ENCODE data around the gene VWA5B2.

The VWA5B2 gene

GRCh38 chr3:184229394-184230080, at the start of gene VWA5B2:
VWA5B2 (plus strand) TSS chr3:184229585; CDS start chr3:184230529, 944 bp downstream.
- peak; percentile 66 for DNase-seq (ENCODE audit: low read depth)

DNA sequence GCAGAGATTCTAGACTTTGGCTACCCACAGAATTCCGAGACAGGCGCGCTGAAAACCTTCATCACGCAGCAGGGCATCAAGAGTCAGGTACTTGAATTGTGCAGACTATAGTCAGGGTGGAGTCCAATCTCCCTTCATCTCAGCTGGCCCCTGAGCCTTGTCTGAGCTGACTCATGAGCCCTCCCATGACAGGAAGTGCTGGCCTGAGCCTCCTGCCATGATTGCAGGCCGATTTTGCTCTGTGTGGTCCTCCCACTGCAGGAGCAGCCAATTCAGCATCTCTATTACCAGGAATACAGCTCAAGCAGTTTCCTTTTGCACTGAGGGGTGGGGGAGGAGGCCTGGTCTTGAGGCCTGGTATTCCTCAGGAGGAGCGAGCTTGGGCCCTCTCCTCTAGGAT, 49.2 kb upstream of the VWA5B2 start:
- DNase-seq (ENCODE audit: low read depth) = no peak

GRCh38 chr3:184181596-184181995, 47.8 kb upstream of the VWA5B2 start:
- DNase-seq (ENCODE audit: low read depth) = no peak

- no peak for DNase-seq (ENCODE audit: low read depth)
Measured at GRCh38 chr3:184183679-184184078, 45.7 kb upstream of the VWA5B2 start.

DNA sequence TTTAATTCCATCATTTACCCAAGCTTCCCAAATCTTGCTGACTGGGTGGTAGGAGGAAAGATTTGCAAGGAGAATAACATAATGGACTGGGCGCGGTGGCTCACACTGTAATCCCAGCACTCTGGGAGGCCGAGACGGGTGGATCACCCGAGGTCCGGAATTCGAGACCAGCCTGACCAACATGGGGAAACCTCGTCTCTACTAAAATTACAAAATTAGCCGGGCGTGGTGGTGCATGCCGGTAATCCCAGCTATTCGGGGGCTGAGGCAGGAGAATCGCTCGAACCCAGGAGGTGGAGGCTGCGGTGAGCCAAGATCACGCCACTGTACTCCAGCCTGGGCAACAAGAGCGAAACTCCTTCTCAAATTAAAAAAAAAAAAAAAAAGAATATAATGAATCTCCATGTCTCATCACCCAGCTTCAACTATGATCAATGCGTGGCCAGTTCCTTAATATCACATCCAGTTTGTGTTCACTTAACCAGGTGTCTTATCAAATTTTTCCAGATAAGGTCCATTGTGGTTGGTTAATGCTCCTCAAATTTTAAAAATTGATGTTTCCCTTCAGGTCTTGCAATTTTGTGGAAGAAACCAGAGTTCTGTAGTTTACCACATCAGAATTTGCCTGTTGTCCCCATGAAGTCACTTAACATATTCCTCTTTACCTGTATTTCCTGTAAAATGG, 44.7 kb upstream of the VWA5B2 start:
- no peak for DNase-seq (ENCODE audit: low read depth)

DNA sequence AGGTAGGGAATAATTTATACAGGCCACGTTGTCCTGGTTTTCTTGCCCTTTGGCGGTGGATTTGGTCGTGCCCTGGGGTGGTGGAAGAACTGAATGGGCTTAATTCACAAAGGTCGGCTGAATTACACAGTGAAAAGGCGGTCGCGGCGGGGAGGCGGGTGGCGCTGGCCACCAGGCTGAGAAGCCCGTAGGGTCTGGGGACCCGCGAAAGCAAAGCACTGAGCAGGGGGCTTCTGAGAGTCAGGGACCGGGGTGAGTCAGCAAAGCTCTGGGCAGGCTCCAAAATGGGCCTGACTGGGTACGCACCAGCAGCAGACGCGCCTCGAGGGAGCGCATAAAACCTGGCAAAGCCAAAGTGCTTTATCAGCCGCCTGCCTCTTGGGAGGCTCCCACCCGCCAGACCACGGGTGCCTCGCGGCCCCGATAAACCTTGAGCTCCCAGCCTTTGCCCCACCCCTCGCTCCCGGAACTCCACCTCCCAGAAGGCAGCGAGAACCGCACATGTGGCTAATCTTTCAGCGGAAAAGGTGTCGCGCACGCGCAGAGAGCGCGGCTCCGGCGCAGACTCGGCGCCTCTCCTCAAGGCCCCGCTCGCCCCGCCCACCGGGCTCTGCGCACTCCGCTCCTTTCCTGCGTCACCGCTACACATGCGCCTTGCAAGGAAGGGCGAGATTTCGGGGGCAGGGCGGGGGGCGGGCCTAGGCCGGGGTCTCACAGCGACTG, 43.8 kb upstream of the VWA5B2 start:
- DNase-seq (ENCODE audit: low read depth) = peak; percentile 100

GRCh38 chr3:184186184-184186901, 43.0 kb upstream of the VWA5B2 start, which contains the start of gene ABCF3:
ABCF3 (plus strand) TSS chr3:184186199; CDS start chr3:184186208, 9 bp downstream.
- DNase-seq (ENCODE audit: low read depth) = no peak

GRCh38 chr3:184186902-184187207, 42.5 kb upstream of the VWA5B2 start:
- DNase-seq (ENCODE audit: low read depth) = no peak

DNA sequence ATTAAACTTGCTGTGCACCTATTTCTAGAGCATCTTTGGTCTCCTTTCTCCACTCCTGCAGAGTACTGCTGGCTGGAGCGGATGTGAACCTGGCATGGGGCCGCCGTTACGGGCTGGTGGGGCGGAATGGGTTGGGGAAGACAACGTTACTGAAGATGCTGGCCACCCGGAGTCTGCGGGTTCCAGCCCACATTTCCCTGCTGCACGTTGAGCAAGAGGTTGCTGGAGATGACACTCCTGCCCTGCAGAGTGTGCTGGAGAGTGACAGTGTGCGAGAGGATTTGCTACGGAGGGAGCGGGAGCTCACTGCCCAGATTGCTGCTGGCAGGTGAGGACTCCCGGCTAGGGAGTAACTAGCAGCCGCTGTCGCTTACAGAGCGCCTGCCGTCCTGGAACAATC, 41.3 kb upstream of the VWA5B2 start:
- no peak for DNase-seq (ENCODE audit: low read depth)

GRCh38 chr3:184189421-184189820, 40.0 kb upstream of the VWA5B2 start:
- no peak for DNase-seq (ENCODE audit: low read depth)

- DNase-seq (ENCODE audit: low read depth) = no peak
Measured at GRCh38 chr3:184192889-184193288, 36.5 kb upstream of the VWA5B2 start.

DNA sequence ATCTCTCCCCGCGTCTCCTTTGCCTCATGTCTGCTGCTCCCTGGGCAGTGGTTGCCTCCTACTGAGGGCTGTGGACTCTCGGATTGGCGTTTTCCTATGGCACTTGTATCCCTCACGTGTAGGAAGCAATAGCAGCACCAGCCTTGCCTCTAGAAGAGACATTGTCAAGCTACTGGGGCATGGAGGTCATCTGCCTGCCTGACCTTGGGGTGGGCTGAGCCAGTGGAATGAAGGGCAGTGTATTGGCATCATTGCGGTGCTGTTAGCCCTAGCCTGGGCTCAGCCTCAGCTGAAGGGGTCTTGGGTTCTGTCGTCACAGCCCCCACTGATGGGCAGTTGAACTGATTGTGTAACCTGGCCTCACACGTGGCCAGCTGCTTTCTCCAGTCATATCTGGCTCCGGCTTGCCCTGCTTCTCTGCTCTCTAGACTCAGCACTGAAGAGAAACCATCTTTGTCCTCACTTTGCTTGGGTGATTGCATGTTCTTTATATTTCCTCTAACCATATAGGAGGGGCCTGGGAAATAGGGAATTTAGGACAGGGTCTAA, 35.3 kb upstream of the VWA5B2 start:
- no peak for DNase-seq (ENCODE audit: low read depth)

DNA sequence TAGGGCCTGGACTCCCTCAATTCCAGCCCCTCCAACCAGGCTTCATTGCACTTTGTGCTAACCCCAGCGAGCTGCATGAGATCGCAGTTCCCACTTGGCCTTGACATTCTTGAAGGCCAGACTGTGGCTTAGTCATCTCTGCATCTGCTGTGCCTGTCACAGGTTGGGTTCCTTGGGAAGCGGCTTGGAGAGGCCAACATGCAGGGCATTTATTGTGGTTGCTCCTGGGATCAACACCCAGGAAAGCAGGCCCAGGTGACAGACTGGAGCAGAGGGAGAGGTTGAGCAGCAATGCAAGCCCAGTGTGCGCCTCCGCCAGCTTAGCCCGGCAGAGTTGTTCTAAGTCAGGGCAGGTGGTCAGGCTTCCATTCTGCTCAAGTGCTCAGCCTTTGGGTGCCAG, 32.8 kb upstream of the VWA5B2 start:
- no peak for DNase-seq (ENCODE audit: low read depth)

DNA sequence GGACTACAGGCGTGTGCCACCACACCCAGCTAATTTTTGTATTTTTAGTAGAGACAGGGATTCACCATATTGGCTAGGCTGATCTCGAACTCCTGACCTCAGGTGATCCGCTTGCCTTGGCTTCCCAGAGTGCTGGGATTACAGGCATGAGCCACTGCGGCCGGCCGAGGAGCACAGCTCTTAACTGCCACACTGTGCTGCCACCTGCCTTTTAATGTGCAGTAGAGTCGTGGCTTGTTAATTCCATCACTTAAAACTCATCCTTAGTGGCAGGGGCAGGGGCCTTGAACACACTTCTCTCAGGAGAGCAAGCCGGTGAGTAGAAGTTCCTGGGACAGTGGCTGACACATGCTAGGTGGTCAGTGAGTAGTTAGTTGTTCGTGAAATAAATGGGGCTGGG, 30.9 kb upstream of the VWA5B2 start:
- no peak for DNase-seq (ENCODE audit: low read depth)

- no peak for DNase-seq (ENCODE audit: low read depth)
Measured at GRCh38 chr3:184200825-184201224, 28.6 kb upstream of the VWA5B2 start.

GRCh38 chr3:184203526-184203925, 25.9 kb upstream of the VWA5B2 start:
- DNase-seq (ENCODE audit: low read depth) = no peak

GRCh38 chr3:184209146-184209923, 20.1 kb upstream of the VWA5B2 start:
- DNase-seq (ENCODE audit: low read depth) = no peak

GRCh38 chr3:184211297-184211696, 18.1 kb upstream of the VWA5B2 start:
- no peak for DNase-seq (ENCODE audit: low read depth)

- no peak for DNase-seq (ENCODE audit: low read depth)
Measured at GRCh38 chr3:184211718-184212117, 17.7 kb upstream of the VWA5B2 start.

GRCh38 chr3:184218814-184219213, 10.6 kb upstream of the VWA5B2 start:
- DNase-seq (ENCODE audit: low read depth) = no peak

- DNase-seq (ENCODE audit: low read depth) = no peak
Measured at GRCh38 chr3:184222521-184222920, 6.9 kb upstream of the VWA5B2 start.
